ENCODE measurements around the gene CCT2.

CCT2 gene

DNA sequence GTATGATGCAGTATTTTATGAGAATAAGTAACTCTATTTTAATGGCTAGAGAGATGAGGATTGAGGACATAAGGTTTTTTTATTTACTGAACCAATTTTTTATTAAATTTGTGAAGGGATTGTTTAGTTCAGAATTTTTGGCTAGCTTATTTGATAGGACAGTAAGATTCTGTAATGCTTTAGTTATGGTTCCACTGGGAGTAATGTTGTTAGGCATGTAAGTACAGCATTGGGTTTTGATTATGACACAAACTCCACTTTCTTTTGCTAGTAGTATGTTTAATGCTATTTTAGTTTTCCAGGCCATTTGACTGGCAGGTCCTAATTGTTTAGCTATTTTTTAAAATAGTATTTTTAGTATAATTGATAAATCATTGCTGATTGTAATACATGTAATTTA, 59.3 kb downstream of the CCT2 start:
- DNase-seq: no peak

GRCh38 chr12:69645031-69645430, 59.8 kb downstream of the CCT2 start:
- no peak for DNase-seq

- no peak for DNase-seq
Measured at GRCh38 chr12:69647178-69647577, 61.9 kb downstream of the CCT2 start.

DNA sequence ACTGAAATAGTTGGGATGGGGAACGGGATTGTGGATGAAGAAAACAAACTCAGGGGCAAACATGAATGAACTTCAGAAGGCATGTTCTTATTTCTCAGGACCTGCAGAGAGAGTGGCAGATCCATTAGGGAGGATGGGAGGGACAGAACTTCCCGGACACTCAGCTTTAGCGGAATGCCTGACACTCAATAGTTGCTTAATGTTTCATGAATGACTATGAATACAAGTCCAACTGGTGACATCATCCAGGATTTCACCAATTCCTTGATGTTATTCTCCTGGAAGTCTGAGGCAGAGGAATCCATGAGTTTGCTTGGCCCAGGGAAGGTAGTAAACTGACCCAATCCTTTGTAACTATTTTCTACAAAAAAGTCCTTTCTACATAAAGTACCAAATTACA, 63.2 kb downstream of the CCT2 start:
- DNase-seq: no peak

- DNase-seq: no peak
Measured at GRCh38 chr12:69649529-69649928, 64.3 kb downstream of the CCT2 start.
